ENCODE measurements around the gene KCNA2. TPM values are rescaled to one million over a fixed set of nuclear protein-coding genes. Genes with fewer than 3 reads are reported as not detected.

KCNA2 gene
- total RNA-seq, 1 experiment from 2014 or later = 1.1 TPM

- intact Hi-C loops (cut with micrococcal nuclease; ENCODE audit: unreplicated experiment) = no loop called here
- in situ Hi-C loops (cut with HindIII; ENCODE audit: low pct_unique_long_range_greater_than_20kb, low sequenced_read_pairs) = no loop called here
- ChIA-PET CTCF (no interaction called here), POLR2A (no interaction called here)
- no peak for DNase-seq (ENCODE audit: low read depth, low spot score)
- H3K4me3 ChIP-seq (ENCODE audit: low read depth in 2 of 2, low read length in 2 of 2) = no peak overlapping the region
- no peak overlapping the region for H3K27ac ChIP-seq (ENCODE audit: low read length)
- H3K27me3 ChIP-seq (ENCODE audit: control insufficient read depth, insufficient read depth, low read length) = peaks cover 2% of the 10 kb centered on the region; the same call in 1 of the 2 replicates
- TF ChIP-seq CTCF (IDR thresholded peaks at IDR 0.05) = no peak
- no peak for TF ChIP-seq TCF7L2 (IDR thresholded peaks at IDR 0.05; ENCODE audit: low read depth, low read length)
- TF ChIP-seq POLR2AphosphoS5 (IDR thresholded peaks at IDR 0.05; ENCODE audit: low read depth, low read length) = no peak
- no peak for TF ChIP-seq SIN3A (IDR thresholded peaks at IDR 0.05; ENCODE audit: borderline replicate concordance, insufficient read depth, low read depth, low read length)
- no peak for TF ChIP-seq REST (IDR thresholded peaks at IDR 0.05; ENCODE audit: insufficient read depth in 1 of 2, low read depth in 2 of 2, low read length in 1 of 2)
- no peaks in the 10 kb centered on the region for H3K9me3 ChIP-seq (ENCODE audit: control insufficient read depth, insufficient read depth, low read depth, low read length)
- H3K36me3 ChIP-seq (ENCODE audit: control insufficient read depth, insufficient read depth, low read length) = no peaks in the 10 kb centered on the region
- no peaks in the 10 kb centered on the region for H3K4me1 ChIP-seq (ENCODE audit: control insufficient read depth, insufficient read depth, low read length)
- BruUV-seq (replicated peaks) = no TSS peak
- ATAC-seq = no peak
Measured at GRCh38 chr1:110588991-110589390, 17.2 kb downstream of the KCNA2 start.

- BruUV-seq (replicated peaks) = no TSS peak
Measured at GRCh38 chr1:110588486-110588885, 17.7 kb downstream of the KCNA2 start.

More at GRCh38 chr1:110588486-110588885, 17.7 kb downstream of the KCNA2 start:
- peaks cover 2% of the 10 kb centered on the region; the same call in 1 of the 2 replicates for H3K27me3 ChIP-seq (ENCODE audit: control insufficient read depth, insufficient read depth, low read length)
- H3K9me3 ChIP-seq (ENCODE audit: control insufficient read depth, insufficient read depth, low read depth, low read length) = no peaks in the 10 kb centered on the region
- ChIA-PET POLR2A (no interaction called here), CTCF (no interaction called here)
- in situ Hi-C loops (cut with HindIII; ENCODE audit: low pct_unique_long_range_greater_than_20kb, low sequenced_read_pairs) = no loop called here
- no peak overlapping the region for H3K27ac ChIP-seq (ENCODE audit: low read length)
- TF ChIP-seq CTCF (IDR thresholded peaks at IDR 0.05) = no peak
- TF ChIP-seq SIN3A (IDR thresholded peaks at IDR 0.05; ENCODE audit: borderline replicate concordance, insufficient read depth, low read depth, low read length) = no peak
- no peak for TF ChIP-seq POLR2AphosphoS5 (IDR thresholded peaks at IDR 0.05; ENCODE audit: low read depth, low read length)
- no peak for TF ChIP-seq TCF7L2 (IDR thresholded peaks at IDR 0.05; ENCODE audit: low read depth, low read length)
- no peak for TF ChIP-seq REST (IDR thresholded peaks at IDR 0.05; ENCODE audit: insufficient read depth in 1 of 2, low read depth in 2 of 2, low read length in 1 of 2)
- no peak overlapping the region for H3K4me3 ChIP-seq (ENCODE audit: low read depth in 2 of 2, low read length in 2 of 2)
- no peaks in the 10 kb centered on the region for H3K36me3 ChIP-seq (ENCODE audit: control insufficient read depth, insufficient read depth, low read length)
- intact Hi-C loops (cut with micrococcal nuclease; ENCODE audit: unreplicated experiment) = no loop called here
- no peak for ATAC-seq
- no peak for DNase-seq (ENCODE audit: low read depth, low spot score)
- H3K4me1 ChIP-seq (ENCODE audit: control insufficient read depth, insufficient read depth, low read length) = no peaks in the 10 kb centered on the region

Measured in Panc1 (cell line).